GM12878 (cell line): Measurements from ENCODE around the gene UGT1A7. TPM values are rescaled to one million over a fixed set of nuclear protein-coding genes. Genes with fewer than 3 reads are reported as not detected.

Source experiments
- DPF2 ChIP-seq: fragments of 450-650 bp; IDR thresholded peaks from 2 replicates; pipeline ENCODE4 v1.6.1; 2017; ENCODE audit warnings: mild to moderate bottlenecking
- IRF4 ChIP-seq: IDR thresholded peaks from 2 replicates; pipeline ENCODE4 v1.6.1; 2011; ENCODE audit warnings: low read depth, low read length
- MLLT1 ChIP-seq: fragments of 450-650 bp; IDR thresholded peaks from 2 replicates; pipeline ENCODE4 v1.6.1; 2016; ENCODE audit warnings: mild to moderate bottlenecking
- MTA3 ChIP-seq: IDR thresholded peaks from 2 replicates; pipeline ENCODE4 v1.6.1; 2012; ENCODE audit warnings: low read length, inconsistent platforms, borderline replicate concordance
- NR2F1 ChIP-seq: fragments of 450-650 bp; conservative IDR thresholded peaks from 2 replicates; pipeline ENCODE4 v1.6.1; 2017; ENCODE audit warnings: mild to moderate bottlenecking
- USF2 ChIP-seq: IDR thresholded peaks from 2 replicates; pipeline ENCODE4 v1.6.1; 2011; ENCODE audit warnings: low read depth, low read length, improper control_type of control experiment, borderline replicate concordance
- polyA plus RNA-seq, 11 experiments: library from polyadenylated mRNA; depleted of rRNA in 4 of 11; unstranded in 6 of 11; stranded (reverse) in 5 of 11; fragments of >200 nt; fragmentation: Nextera tagmentation in 4 of 11; fragmentation: Illumina TruSeq in 1 of 11; extraction: Ambion mirVana in 4 of 11; extraction: Trizol in 1 of 11; gene quantifications; 1 replicate in 1 of 11; 2 replicates in 10 of 11; pipeline versions ENCODE4 v1.2.1 to v1.2.3, GENCODE V29; 2011 to 2016; ENCODE audit warnings: inconsistent platforms in 2 of 11, missing spikeins in 2 of 11, low read depth in 1 of 11
- total RNA-seq, 4 experiments: library from RNA; depleted of rRNA in 3 of 4; stranded (reverse); fragments of >200 nt in 3 of 4; fragmentation: Illumina TruSeq in 1 of 4; extraction: Trizol in 1 of 4; gene quantifications; 2 replicates each; pipeline versions ENCODE4 v1.2.1 to v1.2.3, GENCODE V29; 2013 to 2021
- TF ChIP-seq, protein P1 (sequence below): fragments of 450-650 bp; formaldehyde crosslinking; IDR thresholded peaks from 2 replicates; pipeline ENCODE4 v1.4.0; 2020; ENCODE audit warnings: mild to moderate bottlenecking, moderate library complexity

UGT1A7 gene
- total and polyA plus RNA-seq, 10 of the 15 experiments (the other 5 are each of a cell fraction or from before 2014, with no cell fraction given) = not detected

- TF ChIP-seq, protein P1, sequence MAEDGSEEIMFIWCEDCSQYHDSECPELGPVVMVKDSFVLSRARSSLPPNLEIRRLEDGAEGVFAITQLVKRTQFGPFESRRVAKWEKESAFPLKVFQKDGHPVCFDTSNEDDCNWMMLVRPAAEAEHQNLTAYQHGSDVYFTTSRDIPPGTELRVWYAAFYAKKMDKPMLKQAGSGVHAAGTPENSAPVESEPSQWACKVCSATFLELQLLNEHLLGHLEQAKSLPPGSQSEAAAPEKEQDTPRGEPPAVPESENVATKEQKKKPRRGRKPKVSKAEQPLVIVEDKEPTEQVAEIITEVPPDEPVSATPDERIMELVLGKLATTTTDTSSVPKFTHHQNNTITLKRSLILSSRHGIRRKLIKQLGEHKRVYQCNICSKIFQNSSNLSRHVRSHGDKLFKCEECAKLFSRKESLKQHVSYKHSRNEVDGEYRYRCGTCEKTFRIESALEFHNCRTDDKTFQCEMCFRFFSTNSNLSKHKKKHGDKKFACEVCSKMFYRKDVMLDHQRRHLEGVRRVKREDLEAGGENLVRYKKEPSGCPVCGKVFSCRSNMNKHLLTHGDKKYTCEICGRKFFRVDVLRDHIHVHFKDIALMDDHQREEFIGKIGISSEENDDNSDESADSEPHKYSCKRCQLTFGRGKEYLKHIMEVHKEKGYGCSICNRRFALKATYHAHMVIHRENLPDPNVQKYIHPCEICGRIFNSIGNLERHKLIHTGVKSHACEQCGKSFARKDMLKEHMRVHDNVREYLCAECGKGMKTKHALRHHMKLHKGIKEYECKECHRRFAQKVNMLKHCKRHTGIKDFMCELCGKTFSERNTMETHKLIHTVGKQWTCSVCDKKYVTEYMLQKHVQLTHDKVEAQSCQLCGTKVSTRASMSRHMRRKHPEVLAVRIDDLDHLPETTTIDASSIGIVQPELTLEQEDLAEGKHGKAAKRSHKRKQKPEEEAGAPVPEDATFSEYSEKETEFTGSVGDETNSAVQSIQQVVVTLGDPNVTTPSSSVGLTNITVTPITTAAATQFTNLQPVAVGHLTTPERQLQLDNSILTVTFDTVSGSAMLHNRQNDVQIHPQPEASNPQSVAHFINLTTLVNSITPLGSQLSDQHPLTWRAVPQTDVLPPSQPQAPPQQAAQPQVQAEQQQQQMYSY (CRISPR knock-in tag) = no peak
- no peak for TF ChIP-seq IRF4
- TF ChIP-seq NR2F1 = no peak
- TF ChIP-seq MTA3 = no peak
- TF ChIP-seq USF2 = no peak
- no peak for TF ChIP-seq DPF2
- no peak for TF ChIP-seq MLLT1
- TF ChIP-seq, all 136 proteins: peak for 0
These were observed 74.9 kb downstream of the UGT1A7 start (continued) for GRCh38 chr2:233756429-233757081.
